WTC11 (cell line): ENCODE measurements around the gene RNF113B. TPM values are rescaled to one million over a fixed set of nuclear protein-coding genes. Genes with fewer than 3 reads are reported as not detected.

Experiments
- ATAC-seq: fragments of 200-7000 bp; cut with Tn5 transposase; 2 replicates; pipeline ENCODE4 v1.10.0; 2021; ENCODE audit warnings: mild to moderate bottlenecking, moderate library complexity
- CTCF ChIA-PET: fragments of 300-600 bp; sonication (Branson Sonifier 250); formaldehyde crosslinking; loops from one replicate; lab custom pipeline; 2021; ENCODE audit warnings: antibody characterized with exemption; lab: Charles Lee
- POLR2A ChIA-PET: fragments of 350-600 bp; sonication (Branson Sonifier 250); formaldehyde crosslinking; loops from one replicate; lab custom pipeline; 2021; ENCODE audit warnings: antibody characterized with exemption; lab: Charles Lee
- DNase-seq: peaks from one replicate; pipeline ENCODE4 v3.0.0; 2021; ENCODE audit warnings: low spot score
- H3K27ac Mint-ChIP-seq: 2 replicates; pipeline ENCODE4 v1.8.0; 2021; ENCODE audit warnings: mixed read lengths
- H3K27me3 Mint-ChIP-seq: 2 replicates; pipeline ENCODE4 v1.8.0; 2021; ENCODE audit warnings: low read depth, mild to moderate bottlenecking, moderate library complexity, mixed read lengths
- H3K36me3 Mint-ChIP-seq: 2 replicates; pipeline ENCODE4 v1.8.0; 2021; ENCODE audit warnings: mixed read lengths
- H3K4me1 Mint-ChIP-seq: 2 replicates; pipeline ENCODE4 v1.8.0; 2022; ENCODE audit warnings: mixed read lengths
- H3K4me3 Mint-ChIP-seq: 2 replicates; pipeline ENCODE4 v1.8.0; 2021; ENCODE audit warnings: mild to moderate bottlenecking, moderate library complexity, mixed read lengths
- H3K9me3 Mint-ChIP-seq: 2 replicates; pipeline ENCODE4 v1.8.0; 2021; ENCODE audit warnings: mixed read lengths
- ATF1 ChIP-seq: sonication (generic); formaldehyde crosslinking; IDR thresholded peaks from 2 replicates; pipeline ENCODE4 v1.8.1; 2023; ENCODE audit warnings: mild to moderate bottlenecking, moderate library complexity, missing genetic modification reagents
- ATF2 ChIP-seq: sonication (generic); formaldehyde crosslinking; IDR thresholded peaks from 2 replicates; pipeline ENCODE4 v1.8.1; 2022; ENCODE audit warnings: low read depth, missing genetic modification reagents, borderline replicate concordance
- ATF6 ChIP-seq: sonication (generic); formaldehyde crosslinking; IDR thresholded peaks from 2 replicates; pipeline ENCODE4 v1.8.1; 2023; ENCODE audit warnings: mild to moderate bottlenecking, missing genetic modification reagents
- CBFB ChIP-seq: sonication (generic); formaldehyde crosslinking; IDR thresholded peaks from 2 replicates; pipeline ENCODE4 v1.8.1; 2022; ENCODE audit warnings: mild to moderate bottlenecking, low read depth, missing genetic modification reagents
- CDX4 ChIP-seq: fragments of 250-450 bp; sonication (Bioruptor Pico); IDR thresholded peaks from 2 replicates; pipeline ENCODE4 v1.9.0; 2021; ENCODE audit warnings: moderate library complexity, mild to moderate bottlenecking, inconsistent platforms, borderline replicate concordance
- CREM ChIP-seq: sonication (generic); formaldehyde crosslinking; IDR thresholded peaks from 2 replicates; pipeline ENCODE4 v1.8.1; 2022; ENCODE audit warnings: mild to moderate bottlenecking, missing genetic modification reagents, moderate library complexity
- E2F1 ChIP-seq: sonication (generic); formaldehyde crosslinking; IDR thresholded peaks from 2 replicates; pipeline ENCODE4 v1.8.0; 2022; ENCODE audit warnings: mild to moderate bottlenecking, missing genetic modification reagents
- FOXP4 ChIP-seq: sonication (generic); formaldehyde crosslinking; IDR thresholded peaks from 2 replicates; pipeline ENCODE4 v1.8.0; 2022; ENCODE audit warnings: mild to moderate bottlenecking, missing genetic modification reagents
- GRHL2 ChIP-seq: fragments of 250-450 bp; sonication (Bioruptor Pico); IDR thresholded peaks from 2 replicates; pipeline ENCODE4 v1.8.0; 2022; ENCODE audit warnings: mild to moderate bottlenecking, moderate library complexity; ENCODE audit not compliant: insufficient replicate concordance, severe bottlenecking
- KAT7 ChIP-seq: sonication (generic); formaldehyde crosslinking; IDR thresholded peaks from 2 replicates; pipeline ENCODE4 v1.8.1; 2023; ENCODE audit warnings: missing genetic modification reagents, mild to moderate bottlenecking, borderline replicate concordance
- MXD4 ChIP-seq: fragments of 250-450 bp; sonication (Bioruptor Pico); IDR thresholded peaks from 2 replicates; pipeline ENCODE4 v1.8.0; 2021; ENCODE audit warnings: mild to moderate bottlenecking, moderate library complexity, borderline replicate concordance
- MYBL2 ChIP-seq: sonication (generic); formaldehyde crosslinking; IDR thresholded peaks from 2 replicates; pipeline ENCODE4 v1.8.1; 2023; ENCODE audit warnings: mild to moderate bottlenecking, moderate library complexity, missing genetic modification reagents
- NFYB ChIP-seq: sonication (generic); formaldehyde crosslinking; conservative IDR thresholded peaks from 2 replicates; pipeline ENCODE4 v1.8.0; 2022; ENCODE audit warnings: low read depth, missing genetic modification reagents
- OVOL2 ChIP-seq: fragments of 250-450 bp; sonication (Bioruptor Pico); IDR thresholded peaks from 2 replicates; pipeline ENCODE4 v1.9.0; 2021; ENCODE audit warnings: mild to moderate bottlenecking, borderline replicate concordance
- RELA ChIP-seq: sonication (generic); formaldehyde crosslinking; IDR thresholded peaks from 2 replicates; pipeline ENCODE4 v1.8.1; 2022; ENCODE audit warnings: missing genetic modification reagents, mild to moderate bottlenecking, borderline replicate concordance
- RORB ChIP-seq: fragments of 250-450 bp; sonication (Bioruptor Pico); IDR thresholded peaks from 2 replicates; pipeline ENCODE4 v1.9.0; 2021; ENCODE audit warnings: mild to moderate bottlenecking
- ZNF396 ChIP-seq: fragments of 250-450 bp; sonication (Bioruptor Pico); IDR thresholded peaks from 2 replicates; pipeline ENCODE4 v1.8.0; 2021; ENCODE audit warnings: mild to moderate bottlenecking, moderate library complexity, borderline replicate concordance
- total RNA-seq: library from RNA; stranded (reverse); gene quantifications from 3 replicates; pipeline ENCODE4 v1.2.3, GENCODE V29; 2021
- TF ChIP-seq, protein P1 (sequence below): sonication (generic); formaldehyde crosslinking; IDR thresholded peaks from 2 replicates; pipeline ENCODE4 v1.8.0; 2022; ENCODE audit warnings: mild to moderate bottlenecking, missing genetic modification reagents
- TF ChIP-seq, protein P2 (sequence below): sonication (generic); formaldehyde crosslinking; conservative IDR thresholded peaks from 2 replicates; pipeline ENCODE4 v1.8.1; 2023; ENCODE audit warnings: mild to moderate bottlenecking, low read depth, missing genetic modification reagents, moderate library complexity
- TF ChIP-seq, protein P3 (sequence below): fragments of 250-450 bp; sonication (Bioruptor Pico); IDR thresholded peaks from 2 replicates; pipeline ENCODE4 v1.9.0; 2021; ENCODE audit warnings: mild to moderate bottlenecking

The RNF113B gene
- total RNA-seq, 1 experiment from 2014 or later: not detected

- Mint-ChIP-seq H3K9me3 (peaks cover 3% of the 10 kb centered on the region; the same call in 1 of the 2 replicates), H3K4me1 (peaks cover 25% of the 10 kb centered on the region), H3K27me3 (no peaks in the 10 kb centered on the region; the same call in 1 of the 2 replicates), H3K36me3 (peaks cover 14% of the 10 kb centered on the region; the same call in 1 of the 2 replicates), H3K27ac (no peak overlapping the region; the same call in 1 of the 2 replicates), H3K4me3 (no peak overlapping the region)
- TF ChIP-seq OVOL2 (no peak), FOXP4 (no peak), ATF2 (no peak), KAT7 (CRISPR knock-in tag) (no peak), CDX4 (CRISPR knock-in tag) (no peak), RELA (CRISPR knock-in tag) (no peak), CREM (CRISPR knock-in tag) (no peak), GRHL2 (CRISPR knock-in tag) (no peak), ATF1 (CRISPR knock-in tag) (no peak), MYBL2 (no peak), ATF6 (CRISPR knock-in tag) (no peak), RORB (no peak), ZNF396 (no peak)
- TF ChIP-seq, protein P1, sequence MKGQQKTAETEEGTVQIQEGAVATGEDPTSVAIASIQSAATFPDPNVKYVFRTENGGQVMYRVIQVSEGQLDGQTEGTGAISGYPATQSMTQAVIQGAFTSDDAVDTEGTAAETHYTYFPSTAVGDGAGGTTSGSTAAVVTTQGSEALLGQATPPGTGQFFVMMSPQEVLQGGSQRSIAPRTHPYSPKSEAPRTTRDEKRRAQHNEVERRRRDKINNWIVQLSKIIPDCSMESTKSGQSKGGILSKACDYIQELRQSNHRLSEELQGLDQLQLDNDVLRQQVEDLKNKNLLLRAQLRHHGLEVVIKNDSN (CRISPR knock-in tag): no peak
- TF ChIP-seq, protein P2, sequence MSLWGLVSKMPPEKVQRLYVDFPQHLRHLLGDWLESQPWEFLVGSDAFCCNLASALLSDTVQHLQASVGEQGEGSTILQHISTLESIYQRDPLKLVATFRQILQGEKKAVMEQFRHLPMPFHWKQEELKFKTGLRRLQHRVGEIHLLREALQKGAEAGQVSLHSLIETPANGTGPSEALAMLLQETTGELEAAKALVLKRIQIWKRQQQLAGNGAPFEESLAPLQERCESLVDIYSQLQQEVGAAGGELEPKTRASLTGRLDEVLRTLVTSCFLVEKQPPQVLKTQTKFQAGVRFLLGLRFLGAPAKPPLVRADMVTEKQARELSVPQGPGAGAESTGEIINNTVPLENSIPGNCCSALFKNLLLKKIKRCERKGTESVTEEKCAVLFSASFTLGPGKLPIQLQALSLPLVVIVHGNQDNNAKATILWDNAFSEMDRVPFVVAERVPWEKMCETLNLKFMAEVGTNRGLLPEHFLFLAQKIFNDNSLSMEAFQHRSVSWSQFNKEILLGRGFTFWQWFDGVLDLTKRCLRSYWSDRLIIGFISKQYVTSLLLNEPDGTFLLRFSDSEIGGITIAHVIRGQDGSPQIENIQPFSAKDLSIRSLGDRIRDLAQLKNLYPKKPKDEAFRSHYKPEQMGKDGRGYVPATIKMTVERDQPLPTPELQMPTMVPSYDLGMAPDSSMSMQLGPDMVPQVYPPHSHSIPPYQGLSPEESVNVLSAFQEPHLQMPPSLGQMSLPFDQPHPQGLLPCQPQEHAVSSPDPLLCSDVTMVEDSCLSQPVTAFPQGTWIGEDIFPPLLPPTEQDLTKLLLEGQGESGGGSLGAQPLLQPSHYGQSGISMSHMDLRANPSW (CRISPR knock-in tag): no peak
- TF ChIP-seq, all 79 proteins: peak for 0
- POLR2A ChIA-PET: no interaction called here
- DNase-seq (no peak), ATAC-seq (no peak)
- CTCF ChIA-PET: no interaction called here
Observed at GRCh38 chr13:98222816-98223215, 45.7 kb upstream of the RNF113B start.

DNA sequence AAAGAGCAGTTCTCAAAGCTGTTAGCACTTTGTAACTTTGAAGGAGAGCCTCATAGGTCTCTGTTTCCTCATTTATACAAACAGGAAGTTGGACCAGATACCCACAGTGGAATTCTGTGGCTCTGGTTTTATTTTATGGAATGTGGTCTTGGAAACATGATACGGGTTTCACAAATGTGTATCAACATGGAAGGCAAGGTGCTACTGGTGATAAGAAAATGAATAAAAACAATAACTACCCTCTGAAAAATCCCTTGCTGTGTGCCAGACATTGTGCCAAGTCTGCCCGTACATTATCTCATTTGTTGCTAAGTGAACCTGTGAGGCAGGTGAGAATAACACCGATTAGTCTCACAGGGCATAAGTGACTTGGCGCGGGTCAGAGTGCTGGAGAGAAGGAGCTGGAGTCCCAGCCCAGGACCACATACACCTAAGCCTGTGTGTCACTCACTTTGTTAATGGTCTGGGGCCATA, 45.0 kb upstream of the RNF113B start:
- H3K27me3 Mint-ChIP-seq: no peaks in the 10 kb centered on the region; the same call in 1 of the 2 replicates
- TF ChIP-seq MXD4 (CRISPR knock-in tag) (no peak), RORB (no peak), NFYB (no peak), E2F1 (CRISPR knock-in tag) (no peak), CBFB (CRISPR knock-in tag) (no peak)
- TF ChIP-seq, protein P3, sequence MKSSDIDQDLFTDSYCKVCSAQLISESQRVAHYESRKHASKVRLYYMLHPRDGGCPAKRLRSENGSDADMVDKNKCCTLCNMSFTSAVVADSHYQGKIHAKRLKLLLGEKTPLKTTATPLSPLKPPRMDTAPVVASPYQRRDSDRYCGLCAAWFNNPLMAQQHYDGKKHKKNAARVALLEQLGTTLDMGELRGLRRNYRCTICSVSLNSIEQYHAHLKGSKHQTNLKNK (CRISPR knock-in tag): no peak
- TF ChIP-seq, protein P2 (CRISPR knock-in tag): no peak
- CTCF ChIA-PET: no interaction called here
- peaks cover 14% of the 10 kb centered on the region; the same call in 1 of the 2 replicates for H3K36me3 Mint-ChIP-seq
- DNase-seq (no peak), ATAC-seq (no peak)
- H3K4me3 Mint-ChIP-seq: no peak overlapping the region
- H3K27ac Mint-ChIP-seq: no peak overlapping the region
- H3K4me1 Mint-ChIP-seq: peaks cover 31% of the 10 kb centered on the region
- POLR2A ChIA-PET: no interaction called here
- H3K9me3 Mint-ChIP-seq: no peaks in the 10 kb centered on the region
